ENCODE results near the gene BIN1.

- TF ChIP-seq EZH2 (IDR thresholded peaks at IDR 0.05) (no peak), POLR2AphosphoS5 (IDR thresholded peaks at IDR 0.05; ENCODE audit: borderline replicate concordance, low read depth, low read length) (no peak)
Observed at GRCh38 chr2:127103243-127104165, 3.5 kb downstream of the BIN1 start.
